HG02943 (cell line): Measurements from ENCODE around the gene EIF3K.
"Not testable (repeated sequence)": the region's sequence is repeated elsewhere in the genome, so short reads cannot be mapped to it uniquely, and the experiment has no call there.

ENCODE experiments used
- ATAC-seq: cut with Tn5 transposase; IDR thresholded peaks from one replicate; pipeline ENCODE4 v1.9.1; 2021; ENCODE audit warnings: mild to moderate bottlenecking, low read depth, moderate library complexity; ENCODE audit not compliant: unreplicated experiment

EIF3K gene

GRCh38 chr19:38617764-38618589, 1.0 kb upstream of the EIF3K start, which contains the start of gene MAP4K1:
MAP4K1 (minus strand) TSS chr19:38617953; CDS start chr19:38617895, 58 bp downstream.
- ATAC-seq: peak; percentile 53

GRCh38 chr19:38619361-38620174, 580 bp downstream of the EIF3K start:
- no peak for ATAC-seq

GRCh38 chr19:38624822-38625221, 5.8 kb downstream of the EIF3K start:
- ATAC-seq: no peak

GRCh38 chr19:38626401-38626800, 7.4 kb downstream of the EIF3K start:
- no peak for ATAC-seq

GRCh38 chr19:38629568-38629967, 10.6 kb downstream of the EIF3K start:
- no peak for ATAC-seq

GRCh38 chr19:38631301-38631700, 12.3 kb downstream of the EIF3K start:
- ATAC-seq: not testable (repeated sequence)

- not testable (repeated sequence) for ATAC-seq
Observed at GRCh38 chr19:38631811-38632475, 13.0 kb downstream of the EIF3K start.

GRCh38 chr19:38632476-38633213, 13.7 kb downstream of the EIF3K start:
- no peak for ATAC-seq

- no peak for ATAC-seq
Observed at GRCh38 chr19:38634757-38635482, 15.9 kb downstream of the EIF3K start.

GRCh38 chr19:38635483-38636399, 16.8 kb downstream of the EIF3K start:
- no peak for ATAC-seq

GRCh38 chr19:38638461-38638860, 19.5 kb downstream of the EIF3K start:
- no peak for ATAC-seq

GRCh38 chr19:38639679-38640078, 20.7 kb downstream of the EIF3K start:
- ATAC-seq: no peak

- ATAC-seq: no peak
Observed at GRCh38 chr19:38640368-38640767, 21.4 kb downstream of the EIF3K start.

- no peak for ATAC-seq
Observed at GRCh38 chr19:38642176-38642575, 23.2 kb downstream of the EIF3K start.

- no peak for ATAC-seq
Observed at GRCh38 chr19:38644719-38645118, 25.7 kb downstream of the EIF3K start.

GRCh38 chr19:38647368-38647965, 28.5 kb downstream of the EIF3K start, which contains the start of gene ACTN4:
ACTN4 (plus strand) TSS chr19:38647649; CDS start chr19:38647746, 97 bp downstream.
- ATAC-seq: peak; percentile 80

GRCh38 chr19:38647966-38648768, 29.2 kb downstream of the EIF3K start:
- no peak for ATAC-seq
